PC-3 (cell line): ENCODE results near the gene MOGAT3.

Source experiments
- EZH2 ChIP-seq: fragments of 300-600 bp; sonication (generic); IDR thresholded peaks from one replicate; pipeline ENCODE4 v1.6.1; 2017; ENCODE audit warnings: antibody characterized with exemption, mild to moderate bottlenecking, low read length; ENCODE audit not compliant: unreplicated experiment
- EZH2phosphoT487 ChIP-seq: fragments of 300-600 bp; sonication (generic); IDR thresholded peaks from 2 replicates; pipeline ENCODE4 v1.6.1; 2018; ENCODE audit warnings: mild to moderate bottlenecking, antibody characterized with exemption, low read length, borderline replicate concordance
- TF ChIP-seq, protein P1 (sequence below): fragments of 300-600 bp; sonication (generic); conservative IDR thresholded peaks from 2 replicates; pipeline ENCODE4 v1.5.1; 2017; ENCODE audit warnings: antibody characterized with exemption, low read depth, mild to moderate bottlenecking, low read length

DNA sequence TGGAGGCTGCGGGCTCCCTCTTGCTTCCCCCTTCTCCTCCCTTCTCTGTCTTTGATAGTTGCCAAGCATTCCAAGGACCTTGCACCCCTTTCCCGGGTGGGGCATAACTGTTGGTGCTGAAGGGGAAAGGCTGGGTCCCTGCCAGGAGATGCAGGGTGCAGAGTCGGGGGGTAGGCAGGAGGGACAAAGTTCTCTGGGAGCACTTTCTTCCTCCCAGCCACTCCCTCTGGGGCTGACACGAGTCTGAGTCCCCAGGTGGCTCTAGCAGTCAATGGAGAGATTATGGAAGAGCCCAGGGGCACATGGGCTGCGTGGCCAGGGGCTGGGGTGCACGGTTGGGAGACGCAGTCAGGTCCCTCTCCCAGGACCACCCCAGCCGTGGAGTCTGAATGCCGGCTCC lies 34.7 kb upstream of the MOGAT3 start:
- TF ChIP-seq, protein P1, sequence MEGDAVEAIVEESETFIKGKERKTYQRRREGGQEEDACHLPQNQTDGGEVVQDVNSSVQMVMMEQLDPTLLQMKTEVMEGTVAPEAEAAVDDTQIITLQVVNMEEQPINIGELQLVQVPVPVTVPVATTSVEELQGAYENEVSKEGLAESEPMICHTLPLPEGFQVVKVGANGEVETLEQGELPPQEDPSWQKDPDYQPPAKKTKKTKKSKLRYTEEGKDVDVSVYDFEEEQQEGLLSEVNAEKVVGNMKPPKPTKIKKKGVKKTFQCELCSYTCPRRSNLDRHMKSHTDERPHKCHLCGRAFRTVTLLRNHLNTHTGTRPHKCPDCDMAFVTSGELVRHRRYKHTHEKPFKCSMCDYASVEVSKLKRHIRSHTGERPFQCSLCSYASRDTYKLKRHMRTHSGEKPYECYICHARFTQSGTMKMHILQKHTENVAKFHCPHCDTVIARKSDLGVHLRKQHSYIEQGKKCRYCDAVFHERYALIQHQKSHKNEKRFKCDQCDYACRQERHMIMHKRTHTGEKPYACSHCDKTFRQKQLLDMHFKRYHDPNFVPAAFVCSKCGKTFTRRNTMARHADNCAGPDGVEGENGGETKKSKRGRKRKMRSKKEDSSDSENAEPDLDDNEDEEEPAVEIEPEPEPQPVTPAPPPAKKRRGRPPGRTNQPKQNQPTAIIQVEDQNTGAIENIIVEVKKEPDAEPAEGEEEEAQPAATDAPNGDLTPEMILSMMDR = no peak
- TF ChIP-seq EZH2 (no peak), EZH2phosphoT487 (no peak)
